GM18861 (cell line): Measurements from ENCODE around the gene THUMPD2.
"Not testable (repeated sequence)": the region's sequence is repeated elsewhere in the genome, so short reads cannot be mapped to it uniquely, and the experiment has no call there.

Experiments used
- ATAC-seq: cut with Tn5 transposase; IDR thresholded peaks from one replicate; pipeline ENCODE4 v1.9.1; 2021; ENCODE audit not compliant: unreplicated experiment

Gene THUMPD2

GRCh38 chr2:39778775-39779340 lies at the start of gene THUMPD2:
Gene THUMPD2 (minus strand): TSS chr2:39779258. CDS start chr2:39779239, 19 bp downstream.
- ATAC-seq, result peak; percentile 66

GRCh38 chr2:39821871-39822270 lies 42.8 kb upstream of the THUMPD2 start:
- no peak for ATAC-seq

GRCh38 chr2:39816845-39817244 lies 37.8 kb upstream of the THUMPD2 start:
- no peak for ATAC-seq

GRCh38 chr2:39816428-39816827 lies 37.4 kb upstream of the THUMPD2 start:
- no peak for ATAC-seq

GRCh38 chr2:39805936-39806608 lies 27.0 kb upstream of the THUMPD2 start:
- ATAC-seq, result no peak

GRCh38 chr2:39803839-39804238 lies 24.8 kb upstream of the THUMPD2 start:
- no peak for ATAC-seq

- no peak for ATAC-seq
These were observed 21.7 kb upstream of the THUMPD2 start for GRCh38 chr2:39800752-39801151.

- no peak for ATAC-seq
These were observed 17.1 kb upstream of the THUMPD2 start for GRCh38 chr2:39796134-39796533.

GRCh38 chr2:39790216-39790818 lies 11.3 kb upstream of the THUMPD2 start:
- not testable (repeated sequence) for ATAC-seq

GRCh38 chr2:39787950-39788349 lies 8.9 kb upstream of the THUMPD2 start:
- ATAC-seq, result no peak

- ATAC-seq, result no peak
These were observed 7.9 kb upstream of the THUMPD2 start for GRCh38 chr2:39786761-39787522.

DNA sequence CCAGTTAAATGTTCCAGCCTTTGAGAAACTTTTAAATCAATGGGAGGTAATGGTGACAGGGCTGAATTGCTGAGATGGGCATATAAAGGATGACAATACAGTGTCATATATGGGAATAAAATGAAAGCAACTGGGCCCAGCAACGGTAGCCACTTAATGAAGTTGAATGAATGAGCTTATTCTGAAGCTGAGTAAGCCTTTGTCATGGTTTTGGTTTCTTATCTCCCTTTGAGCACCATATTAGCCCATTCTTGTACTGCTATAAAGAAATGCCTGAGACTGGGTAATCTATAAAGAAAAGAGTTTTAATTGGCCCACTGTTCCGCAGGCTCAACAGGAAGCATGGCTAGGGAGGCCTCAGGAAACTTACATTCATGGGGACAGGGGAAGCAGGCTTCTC lies 3.5 kb upstream of the THUMPD2 start:
- no peak for ATAC-seq

DNA sequence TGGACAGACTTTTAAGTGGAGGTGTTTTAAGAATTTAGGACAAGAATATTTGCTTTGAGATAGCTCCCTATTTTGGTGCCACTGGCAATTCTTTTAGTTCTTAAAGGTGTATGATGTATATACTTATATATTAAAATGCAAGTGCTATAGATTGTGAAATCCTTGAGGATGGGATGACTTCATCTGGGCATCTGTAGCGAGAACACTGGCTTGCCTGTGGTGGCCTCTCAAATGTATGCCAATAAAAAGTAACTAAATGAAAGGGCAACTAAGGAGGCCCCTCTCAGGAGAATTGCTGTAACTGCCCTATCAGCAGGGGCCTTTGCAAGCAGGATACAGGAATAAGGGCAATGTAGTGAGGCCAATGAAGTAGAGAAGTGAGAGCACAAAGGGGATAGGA lies 2.6 kb upstream of the THUMPD2 start:
- no peak for ATAC-seq

- ATAC-seq, result no peak
These were observed 2.0 kb upstream of the THUMPD2 start for GRCh38 chr2:39780825-39781600.

- ATAC-seq, result no peak
These were observed 869 bp upstream of the THUMPD2 start for GRCh38 chr2:39779927-39780326.

DNA sequence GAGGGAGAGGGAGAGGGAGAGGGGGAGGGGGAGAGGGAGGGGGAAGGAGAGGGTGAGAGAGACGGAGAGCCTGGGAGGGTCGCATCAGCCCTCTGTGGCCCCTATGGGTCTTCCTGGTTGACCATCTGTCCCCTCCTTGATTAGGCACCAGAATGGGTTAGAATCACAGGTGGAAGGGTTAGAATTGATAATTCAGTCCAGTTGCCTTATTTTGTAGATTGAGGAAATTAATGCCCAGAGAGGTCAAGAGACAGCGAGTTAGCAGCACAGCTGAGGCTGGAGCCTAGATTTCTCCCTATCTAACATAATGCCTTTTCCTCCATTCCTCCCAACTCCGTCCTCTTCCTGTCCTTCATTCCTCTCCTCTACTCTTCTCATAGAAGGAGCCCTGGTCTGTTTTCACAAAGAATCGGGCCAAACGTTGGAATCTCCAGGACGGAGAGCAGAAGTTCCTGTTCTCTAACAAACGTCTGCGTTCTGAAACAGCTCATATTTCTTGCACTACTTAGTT lies 338 bp upstream of the THUMPD2 start:
- ATAC-seq, result peak; percentile 4

GRCh38 chr2:39778233-39778632 lies 825 bp downstream of the THUMPD2 start:
- no peak for ATAC-seq

DNA sequence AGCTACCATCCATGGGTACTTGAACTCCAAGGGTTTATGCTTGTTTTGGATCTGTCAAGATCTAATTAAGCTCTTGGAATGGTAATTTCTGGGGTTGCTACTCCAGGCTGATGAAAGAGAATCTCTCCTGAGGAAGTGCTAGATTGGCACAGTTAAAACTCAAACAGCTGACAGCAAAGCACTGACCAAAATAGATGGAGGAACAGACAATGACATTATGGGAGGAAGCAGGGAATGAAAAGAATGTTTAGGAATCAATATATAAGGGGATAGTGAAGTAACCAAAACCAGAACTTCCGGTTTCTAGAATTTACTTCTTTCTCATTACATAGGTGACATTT lies 6.3 kb downstream of the THUMPD2 start:
- ATAC-seq, result no peak

- ATAC-seq, result no peak
These were observed 6.8 kb downstream of the THUMPD2 start for GRCh38 chr2:39772086-39772811.

GRCh38 chr2:39762448-39762847 lies 16.6 kb downstream of the THUMPD2 start:
- ATAC-seq, result no peak
